ENCODE results near the gene ZNF792.
"Not testable (repeated sequence)": the region's sequence is repeated elsewhere in the genome, so short reads cannot be mapped to it uniquely, and the experiment has no call there.

Gene ZNF792

GRCh38 chr19:34936184-34936583 is 27.8 kb downstream of the ZNF792 start:
- TF ChIP-seq CTCF (IDR thresholded peaks at IDR 0.05; ENCODE audit: control insufficient read depth, extremely low read depth, insufficient read depth): no peak
- no peak for DNase-seq (ENCODE audit: low read depth)
- H3K4me3 ChIP-seq (ENCODE audit: low read depth, low read length): no peak overlapping the region

GRCh38 chr19:34932494-34932893 is 31.5 kb downstream of the ZNF792 start:
- no peak for TF ChIP-seq CTCF (IDR thresholded peaks at IDR 0.05; ENCODE audit: control insufficient read depth, extremely low read depth, insufficient read depth)
- no peak overlapping the region for H3K4me3 ChIP-seq (ENCODE audit: low read depth, low read length)
- no peak for DNase-seq (ENCODE audit: low read depth)

- H3K4me3 ChIP-seq (ENCODE audit: low read depth, low read length): peak within 1 kb of the TSS; percentile 71
- DNase-seq (ENCODE audit: low read depth): peak; percentile 76
- no peak for TF ChIP-seq CTCF (IDR thresholded peaks at IDR 0.05; ENCODE audit: control insufficient read depth, extremely low read depth, insufficient read depth)
These were observed 37.2 kb downstream of the ZNF792 start, which contains the start of gene ZNF30 for GRCh38 chr19:34926685-34927375. ZNF30 (plus strand) TSS chr19:34926903; CDS start chr19:34929948, 3,045 bp downstream.

GRCh38 chr19:34926361-34926684 is 37.7 kb downstream of the ZNF792 start:
- DNase-seq (ENCODE audit: low read depth): no peak
- TF ChIP-seq CTCF (IDR thresholded peaks at IDR 0.05; ENCODE audit: control insufficient read depth, extremely low read depth, insufficient read depth): no peak
- peak overlapping the region; percentile 71 for H3K4me3 ChIP-seq (ENCODE audit: low read depth, low read length)

- H3K4me3 ChIP-seq (ENCODE audit: low read depth, low read length): no peak overlapping the region
- TF ChIP-seq CTCF (IDR thresholded peaks at IDR 0.05; ENCODE audit: control insufficient read depth, extremely low read depth, insufficient read depth): no peak
- DNase-seq (ENCODE audit: low read depth): no peak
These were observed 38.7 kb downstream of the ZNF792 start for GRCh38 chr19:34925278-34925855.

GRCh38 chr19:34920090-34920786 is 43.8 kb downstream of the ZNF792 start:
- DNase-seq (ENCODE audit: low read depth): peak; percentile 54

GRCh38 chr19:34918190-34918589 is 45.8 kb downstream of the ZNF792 start:
- DNase-seq (ENCODE audit: low read depth): no peak
- TF ChIP-seq CTCF (IDR thresholded peaks at IDR 0.05; ENCODE audit: control insufficient read depth, extremely low read depth, insufficient read depth): no peak
- no peak overlapping the region for H3K4me3 ChIP-seq (ENCODE audit: low read depth, low read length)

More at GRCh38 chr19:34920090-34920786, 43.8 kb downstream of the ZNF792 start:
- not testable (repeated sequence) for H3K4me3 ChIP-seq (ENCODE audit: low read depth, low read length)

- DNase-seq (ENCODE audit: low read depth); H3K4me3 ChIP-seq (ENCODE audit: low read depth, low read length): not testable (repeated sequence)
These were observed 46.9 kb downstream of the ZNF792 start for GRCh38 chr19:34917144-34917543.
